KMS-11 (cell line): Measurements from ENCODE around the gene BMPR2.

Experiments used
- H2AFZ ChIP-seq: fragments of 200-600 bp; sonication (generic); 2 replicates; pipeline ENCODE4 v1.6.1; 2016; ENCODE audit warnings: antibody characterized with exemption, mixed run types, low read depth
- H3K27ac ChIP-seq: fragments of 200-600 bp; sonication (generic); 2 replicates; pipeline ENCODE4 v1.6.1; 2016; ENCODE audit warnings: mild to moderate bottlenecking, mixed run types
- H3K27me3 ChIP-seq: fragments of 200-600 bp; sonication (generic); 2 replicates; pipeline ENCODE4 v1.6.1; 2017; ENCODE audit warnings: mild to moderate bottlenecking, low read depth, mixed run types, moderate library complexity; ENCODE audit not compliant: insufficient read depth
- H3K36me3 ChIP-seq: fragments of 200-600 bp; sonication (generic); 2 replicates; pipeline ENCODE4 v1.6.1; 2017; ENCODE audit warnings: mild to moderate bottlenecking, mixed run types; ENCODE audit not compliant: insufficient read depth
- H3K4me1 ChIP-seq: fragments of 200-600 bp; sonication (generic); 2 replicates; pipeline ENCODE4 v1.6.1; 2016; ENCODE audit warnings: mild to moderate bottlenecking, low read depth, mixed run types; ENCODE audit not compliant: poor library complexity, severe bottlenecking
- H3K4me2 ChIP-seq: fragments of 200-600 bp; sonication (generic); 2 replicates; pipeline ENCODE4 v1.7.0; 2016; ENCODE audit warnings: mild to moderate bottlenecking, mixed run types
- H3K4me3 ChIP-seq: fragments of 200-600 bp; sonication (generic); IDR thresholded peaks from 2 replicates; pipeline ENCODE4 v1.6.1; 2017; ENCODE audit warnings: low read depth, low read length, mixed read lengths; ENCODE audit not compliant: insufficient read depth
- H3K79me2 ChIP-seq: fragments of 200-600 bp; sonication (generic); 2 replicates; pipeline ENCODE4 v1.6.1; 2016; ENCODE audit warnings: low read depth, mixed run types; ENCODE audit not compliant: insufficient read depth
- H3K9ac ChIP-seq: fragments of 200-600 bp; sonication (generic); 2 replicates; pipeline ENCODE4 v1.6.1; 2016; ENCODE audit warnings: mild to moderate bottlenecking, mixed run types
- H4K20me1 ChIP-seq: fragments of 200-600 bp; sonication (generic); 2 replicates; pipeline ENCODE4 v1.6.1; 2016; ENCODE audit warnings: mild to moderate bottlenecking, mixed run types; ENCODE audit not compliant: insufficient read depth
- TF ChIP-seq, protein P1 (sequence below): fragments of 200-600 bp; sonication (generic); conservative IDR thresholded peaks from 2 replicates; pipeline ENCODE4 v1.6.1; 2017; ENCODE audit warnings: low read depth, mild to moderate bottlenecking, antibody characterized with exemption, low read length, moderate library complexity, mixed read lengths

Gene BMPR2

DNA sequence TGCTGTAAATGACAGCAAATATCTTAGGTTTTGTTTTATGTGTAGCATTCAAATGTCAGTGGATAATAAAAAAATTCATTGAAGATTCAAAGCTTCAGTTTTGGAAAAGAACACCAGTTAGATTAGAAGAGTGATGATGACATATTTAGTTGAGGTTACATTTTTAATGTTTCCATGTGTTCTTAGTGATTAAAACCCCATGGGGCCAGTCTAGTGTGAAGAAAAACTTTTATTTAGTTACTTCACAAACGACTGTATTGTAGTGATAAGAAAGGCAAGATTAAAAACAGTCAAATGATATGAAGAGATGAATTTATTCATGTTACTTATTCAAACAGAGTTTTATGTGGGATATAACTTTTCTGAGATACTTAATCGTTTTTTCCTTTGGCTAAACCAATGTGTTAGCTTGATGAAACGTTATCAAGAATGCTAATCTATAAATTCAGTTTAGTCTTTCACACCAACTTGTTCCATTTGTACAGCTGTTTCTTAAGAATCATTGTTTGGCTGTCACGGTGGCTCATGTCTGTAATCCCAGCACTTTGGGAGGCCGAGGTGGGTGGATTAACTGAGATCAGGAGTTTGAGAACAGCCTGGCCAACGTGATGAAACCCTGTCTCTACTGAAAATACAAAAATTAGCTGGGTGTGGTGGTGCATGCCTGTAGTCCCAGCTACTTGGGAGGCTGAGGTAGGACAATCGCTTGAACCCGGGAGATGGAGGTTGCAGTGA is 11.6 kb downstream of the BMPR2 start:
- Histone ChIP-seq H4K20me1 (no peaks in the 10 kb centered on the region), H3K27me3 (no peaks in the 10 kb centered on the region), H3K27ac (no peak overlapping the region), H3K4me1 (peaks cover 14% of the 10 kb centered on the region), H3K4me3 (no peak overlapping the region), H3K4me2 (no peak overlapping the region), H2AFZ (no peak overlapping the region), H3K79me2 (no peaks in the 10 kb centered on the region), H3K36me3 (no peaks in the 10 kb centered on the region), H3K9ac (no peak overlapping the region)
- TF ChIP-seq, protein P1, sequence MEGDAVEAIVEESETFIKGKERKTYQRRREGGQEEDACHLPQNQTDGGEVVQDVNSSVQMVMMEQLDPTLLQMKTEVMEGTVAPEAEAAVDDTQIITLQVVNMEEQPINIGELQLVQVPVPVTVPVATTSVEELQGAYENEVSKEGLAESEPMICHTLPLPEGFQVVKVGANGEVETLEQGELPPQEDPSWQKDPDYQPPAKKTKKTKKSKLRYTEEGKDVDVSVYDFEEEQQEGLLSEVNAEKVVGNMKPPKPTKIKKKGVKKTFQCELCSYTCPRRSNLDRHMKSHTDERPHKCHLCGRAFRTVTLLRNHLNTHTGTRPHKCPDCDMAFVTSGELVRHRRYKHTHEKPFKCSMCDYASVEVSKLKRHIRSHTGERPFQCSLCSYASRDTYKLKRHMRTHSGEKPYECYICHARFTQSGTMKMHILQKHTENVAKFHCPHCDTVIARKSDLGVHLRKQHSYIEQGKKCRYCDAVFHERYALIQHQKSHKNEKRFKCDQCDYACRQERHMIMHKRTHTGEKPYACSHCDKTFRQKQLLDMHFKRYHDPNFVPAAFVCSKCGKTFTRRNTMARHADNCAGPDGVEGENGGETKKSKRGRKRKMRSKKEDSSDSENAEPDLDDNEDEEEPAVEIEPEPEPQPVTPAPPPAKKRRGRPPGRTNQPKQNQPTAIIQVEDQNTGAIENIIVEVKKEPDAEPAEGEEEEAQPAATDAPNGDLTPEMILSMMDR, result no peak

DNA sequence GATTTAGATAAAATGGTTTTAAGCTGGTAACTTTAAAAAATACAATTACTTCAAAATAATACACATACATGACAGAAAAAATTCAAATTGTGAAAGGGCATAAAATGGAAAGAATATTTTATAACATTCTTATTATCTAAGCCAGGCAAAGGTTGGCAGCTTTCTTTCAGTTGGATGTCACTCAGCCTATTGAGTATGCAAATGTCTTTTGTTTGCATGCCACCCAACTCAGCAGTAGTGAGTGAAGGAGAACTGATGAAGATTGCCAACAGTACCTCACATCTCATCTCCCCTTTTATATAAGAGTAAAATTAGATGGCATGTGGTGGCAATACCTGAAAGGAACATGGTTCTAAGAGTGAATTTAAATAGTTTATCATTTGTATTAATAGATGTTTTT is 24.8 kb downstream of the BMPR2 start:
- H3K79me2 ChIP-seq, result no peaks in the 10 kb centered on the region
- no peak overlapping the region for H3K4me3 ChIP-seq
- no peaks in the 10 kb centered on the region for H3K4me1 ChIP-seq
- H3K4me2 ChIP-seq, result no peak overlapping the region
- no peaks in the 10 kb centered on the region for H3K27me3 ChIP-seq
- H3K27ac ChIP-seq, result no peak overlapping the region
- H3K9ac ChIP-seq, result no peak overlapping the region; the same call in 1 of the 2 replicates
- no peaks in the 10 kb centered on the region for H4K20me1 ChIP-seq
- no peaks in the 10 kb centered on the region for H3K36me3 ChIP-seq
- TF ChIP-seq, protein P1, result no peak
- H2AFZ ChIP-seq, result no peak overlapping the region

DNA sequence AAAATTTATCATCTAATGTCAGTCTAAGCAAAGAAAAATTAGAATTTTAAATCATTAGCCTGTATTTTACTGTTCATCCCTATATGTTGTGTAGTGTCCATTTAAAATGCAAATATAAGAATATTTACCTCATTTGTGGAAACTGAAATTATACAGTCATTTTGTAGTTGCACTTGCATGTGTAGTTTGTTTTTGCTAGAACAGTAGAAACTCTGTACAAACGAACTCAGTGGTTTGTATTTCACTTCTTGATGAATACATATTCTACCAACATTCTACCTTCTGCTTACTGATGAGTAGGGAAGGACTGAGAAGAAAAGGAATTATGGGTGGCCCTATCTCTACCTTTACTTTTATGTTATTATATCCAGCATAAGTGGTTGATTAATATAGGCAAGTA is 29.7 kb downstream of the BMPR2 start:
- Histone ChIP-seq H3K79me2 (no peaks in the 10 kb centered on the region), H2AFZ (no peak overlapping the region), H3K4me2 (no peak overlapping the region), H3K27ac (no peak overlapping the region), H4K20me1 (no peaks in the 10 kb centered on the region), H3K4me1 (no peaks in the 10 kb centered on the region), H3K27me3 (no peaks in the 10 kb centered on the region), H3K4me3 (no peak overlapping the region), H3K36me3 (no peaks in the 10 kb centered on the region), H3K9ac (no peak overlapping the region)
- TF ChIP-seq, protein P1, result no peak

DNA sequence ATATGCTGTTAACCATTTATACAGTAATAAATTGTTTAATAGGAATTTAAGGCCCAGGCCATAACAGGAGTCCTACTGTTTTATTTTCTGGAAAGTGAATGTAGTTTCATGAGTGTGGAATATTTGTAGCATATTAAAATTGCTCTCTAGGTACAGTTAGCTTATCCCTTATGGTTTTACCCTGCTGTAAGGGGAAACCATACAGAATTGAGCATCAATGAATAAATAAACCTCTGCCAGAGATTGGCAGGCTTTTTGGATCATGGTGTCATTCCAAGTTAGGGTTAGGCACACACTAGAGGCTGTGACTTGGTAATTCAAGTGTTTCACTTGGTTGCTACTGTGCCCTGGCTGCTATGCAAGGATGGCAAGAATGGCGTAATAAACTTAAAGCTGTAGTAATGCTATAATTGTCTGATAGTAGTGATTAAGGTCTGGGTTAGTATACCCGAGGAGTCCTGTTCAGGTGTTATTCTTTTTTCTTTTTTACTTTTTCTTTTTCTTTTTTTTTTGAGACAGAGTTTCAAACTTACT is 30.4 kb downstream of the BMPR2 start:
- no peak overlapping the region for H3K4me2 ChIP-seq
- no peak overlapping the region for H3K4me3 ChIP-seq
- H3K27ac ChIP-seq, result no peak overlapping the region
- no peaks in the 10 kb centered on the region for H3K36me3 ChIP-seq
- no peak overlapping the region for H3K9ac ChIP-seq
- H2AFZ ChIP-seq, result no peak overlapping the region
- no peaks in the 10 kb centered on the region for H3K79me2 ChIP-seq
- no peaks in the 10 kb centered on the region for H3K27me3 ChIP-seq
- TF ChIP-seq, protein P1, result no peak
- H4K20me1 ChIP-seq, result no peaks in the 10 kb centered on the region
- no peaks in the 10 kb centered on the region for H3K4me1 ChIP-seq
